BLaER1 (cell line): Measurements from ENCODE around the gene SALL1.

Source experiments
- H3K27ac ChIP-seq: shearing (Covaris generic); formaldehyde crosslinking; 2 replicates; pipeline ENCODE4 v1.8.1; 2022
- H3K27me3 ChIP-seq: shearing (Covaris generic); formaldehyde crosslinking; 2 replicates; pipeline ENCODE4 v1.8.1; 2022
- H3K36me3 ChIP-seq: shearing (Covaris generic); formaldehyde crosslinking; 2 replicates; pipeline ENCODE4 v1.8.1; 2022
- H3K4me1 ChIP-seq: shearing (Covaris generic); formaldehyde crosslinking; 2 replicates; pipeline ENCODE4 v1.8.1; 2022
- H3K4me2 ChIP-seq: shearing (Covaris generic); formaldehyde crosslinking; 2 replicates; pipeline ENCODE4 v1.8.1; 2022
- H3K4me3 ChIP-seq: shearing (Covaris generic); formaldehyde crosslinking; 2 replicates; pipeline ENCODE4 v1.8.1; 2022
- H3K9ac ChIP-seq: shearing (Covaris generic); formaldehyde crosslinking; 2 replicates; pipeline ENCODE4 v1.8.1; 2022
- H3K9me3 ChIP-seq: shearing (Covaris generic); formaldehyde crosslinking; 2 replicates; pipeline ENCODE4 v1.8.1; 2022
- H4K20me1 ChIP-seq: shearing (Covaris generic); formaldehyde crosslinking; 2 replicates; pipeline ENCODE4 v1.8.1; 2022
- Cebpa-rat ChIP-seq: shearing (Covaris generic); IDR thresholded peaks from 2 replicates; pipeline ENCODE4 v1.8.1; 2022

Gene SALL1

GRCh38 chr16:51150888-51151320 is at the start of gene SALL1:
SALL1 (minus strand) TSS chr16:51151270; CDS start chr16:51151241, 29 bp downstream.
- H3K4me2 ChIP-seq = peak within 1 kb of the TSS; percentile 99
- peaks cover 97% of the 10 kb centered on the region for H3K27me3 ChIP-seq
- no peak within 1 kb of the TSS for H3K27ac ChIP-seq
- H3K36me3 ChIP-seq = no peaks in the 10 kb centered on the region
- TF ChIP-seq Cebpa-rat = no peak
- H3K9me3 ChIP-seq = peaks cover 31% of the 10 kb centered on the region
- H3K4me3 ChIP-seq = peak within 1 kb of the TSS; percentile 76
- peaks cover 29% of the 10 kb centered on the region for H3K4me1 ChIP-seq
- peaks cover 33% of the 10 kb centered on the region for H4K20me1 ChIP-seq
- H3K9ac ChIP-seq = peak within 1 kb of the TSS; percentile 62

GRCh38 chr16:51200793-51201192 is 49.7 kb upstream of the SALL1 start:
- Histone ChIP-seq H4K20me1 (no peaks in the 10 kb centered on the region), H3K4me3 (no peak overlapping the region), H3K9me3 (peaks cover 22% of the 10 kb centered on the region), H3K27me3 (no peaks in the 10 kb centered on the region), H3K4me2 (no peak overlapping the region), H3K36me3 (no peaks in the 10 kb centered on the region), H3K4me1 (no peaks in the 10 kb centered on the region), H3K9ac (no peak overlapping the region), H3K27ac (no peak overlapping the region)
- TF ChIP-seq Cebpa-rat = no peak

GRCh38 chr16:51197953-51198748 is 47.1 kb upstream of the SALL1 start:
- TF ChIP-seq Cebpa-rat = no peak
- Histone ChIP-seq H3K9me3 (peaks cover 22% of the 10 kb centered on the region), H3K4me3 (no peak overlapping the region), H3K4me1 (no peaks in the 10 kb centered on the region), H3K36me3 (no peaks in the 10 kb centered on the region), H4K20me1 (no peaks in the 10 kb centered on the region), H3K27me3 (no peaks in the 10 kb centered on the region), H3K9ac (no peak overlapping the region), H3K27ac (no peak overlapping the region), H3K4me2 (no peak overlapping the region)

- H3K9me3 ChIP-seq = no peaks in the 10 kb centered on the region
- no peak overlapping the region for H3K4me3 ChIP-seq
- no peak overlapping the region for H3K9ac ChIP-seq
- no peak for TF ChIP-seq Cebpa-rat
- no peaks in the 10 kb centered on the region for H3K27me3 ChIP-seq
- no peaks in the 10 kb centered on the region for H4K20me1 ChIP-seq
- H3K27ac ChIP-seq = no peak overlapping the region
- no peak overlapping the region for H3K4me2 ChIP-seq
- H3K36me3 ChIP-seq = no peaks in the 10 kb centered on the region
- H3K4me1 ChIP-seq = no peaks in the 10 kb centered on the region
Measured at GRCh38 chr16:51193879-51194278, 42.8 kb upstream of the SALL1 start.

GRCh38 chr16:51184702-51185433 is 33.8 kb upstream of the SALL1 start:
- no peaks in the 10 kb centered on the region for H3K9me3 ChIP-seq
- no peak for TF ChIP-seq Cebpa-rat

GRCh38 chr16:51181503-51181811 is 30.4 kb upstream of the SALL1 start:
- H3K4me2 ChIP-seq = peak overlapping the region; percentile 61
- peak overlapping the region; percentile 45 for H3K27ac ChIP-seq
- no peaks in the 10 kb centered on the region for H4K20me1 ChIP-seq
- no peak overlapping the region for H3K9ac ChIP-seq
- no peaks in the 10 kb centered on the region for H3K9me3 ChIP-seq
- no peaks in the 10 kb centered on the region for H3K36me3 ChIP-seq
- H3K27me3 ChIP-seq = no peaks in the 10 kb centered on the region
- H3K4me1 ChIP-seq = peaks cover 68% of the 10 kb centered on the region
- TF ChIP-seq Cebpa-rat = no peak
- H3K4me3 ChIP-seq = no peak overlapping the region; the same call in 1 of the 2 replicates

More at GRCh38 chr16:51184702-51185433, 33.8 kb upstream of the SALL1 start:
- Histone ChIP-seq H3K4me2 (peak overlapping the region; percentile 77), H3K27ac (peak overlapping the region; percentile 76), H3K4me1 (peaks cover 83% of the 10 kb centered on the region), H3K36me3 (no peaks in the 10 kb centered on the region), H4K20me1 (no peaks in the 10 kb centered on the region), H3K4me3 (peak overlapping the region; percentile 27; the same call in 1 of the 2 replicates), H3K9ac (peak overlapping the region; percentile 52; the same call in 1 of the 2 replicates), H3K27me3 (no peaks in the 10 kb centered on the region)

- Histone ChIP-seq H3K4me2 (peak overlapping the region; percentile 61), H3K4me1 (peaks cover 62% of the 10 kb centered on the region), H3K36me3 (no peaks in the 10 kb centered on the region), H3K9ac (no peak overlapping the region), H4K20me1 (no peaks in the 10 kb centered on the region), H3K4me3 (no peak overlapping the region), H3K9me3 (no peaks in the 10 kb centered on the region), H3K27me3 (no peaks in the 10 kb centered on the region), H3K27ac (peak overlapping the region; percentile 45; the same call in 1 of the 2 replicates)
- TF ChIP-seq Cebpa-rat = no peak
Measured at GRCh38 chr16:51180719-51181502, 29.8 kb upstream of the SALL1 start.

- no peaks in the 10 kb centered on the region for H3K27me3 ChIP-seq
- H3K27ac ChIP-seq = no peak overlapping the region
- H3K4me3 ChIP-seq = no peak overlapping the region
- H3K9me3 ChIP-seq = peaks cover 14% of the 10 kb centered on the region
- H4K20me1 ChIP-seq = no peaks in the 10 kb centered on the region
- no peaks in the 10 kb centered on the region for H3K36me3 ChIP-seq
- no peak for TF ChIP-seq Cebpa-rat
- H3K4me1 ChIP-seq = peaks cover 5% of the 10 kb centered on the region; the same call in 1 of the 2 replicates
- H3K4me2 ChIP-seq = no peak overlapping the region
- no peak overlapping the region for H3K9ac ChIP-seq
Measured at GRCh38 chr16:51175081-51175480, 24.0 kb upstream of the SALL1 start.

- H3K36me3 ChIP-seq = no peaks in the 10 kb centered on the region
- peaks cover 14% of the 10 kb centered on the region for H3K9me3 ChIP-seq
- no peaks in the 10 kb centered on the region for H3K27me3 ChIP-seq
- no peak overlapping the region for H3K4me2 ChIP-seq
- H4K20me1 ChIP-seq = no peaks in the 10 kb centered on the region
- no peak overlapping the region for H3K4me3 ChIP-seq
- no peak overlapping the region for H3K9ac ChIP-seq
- no peak overlapping the region for H3K27ac ChIP-seq
- no peaks in the 10 kb centered on the region for H3K4me1 ChIP-seq
- no peak for TF ChIP-seq Cebpa-rat
Measured at GRCh38 chr16:51172368-51172767, 21.3 kb upstream of the SALL1 start.
